NCI-H1092 treated with DMSO at 0.1 percent for 48 hours (cell line): Measurements from ENCODE around the gene NUCB2.

ENCODE experiments used
- DNase-seq: peaks from one replicate; lab custom pipeline; 2025; lab: John Stamatoyannopoulos, UW

The NUCB2 gene

DNA sequence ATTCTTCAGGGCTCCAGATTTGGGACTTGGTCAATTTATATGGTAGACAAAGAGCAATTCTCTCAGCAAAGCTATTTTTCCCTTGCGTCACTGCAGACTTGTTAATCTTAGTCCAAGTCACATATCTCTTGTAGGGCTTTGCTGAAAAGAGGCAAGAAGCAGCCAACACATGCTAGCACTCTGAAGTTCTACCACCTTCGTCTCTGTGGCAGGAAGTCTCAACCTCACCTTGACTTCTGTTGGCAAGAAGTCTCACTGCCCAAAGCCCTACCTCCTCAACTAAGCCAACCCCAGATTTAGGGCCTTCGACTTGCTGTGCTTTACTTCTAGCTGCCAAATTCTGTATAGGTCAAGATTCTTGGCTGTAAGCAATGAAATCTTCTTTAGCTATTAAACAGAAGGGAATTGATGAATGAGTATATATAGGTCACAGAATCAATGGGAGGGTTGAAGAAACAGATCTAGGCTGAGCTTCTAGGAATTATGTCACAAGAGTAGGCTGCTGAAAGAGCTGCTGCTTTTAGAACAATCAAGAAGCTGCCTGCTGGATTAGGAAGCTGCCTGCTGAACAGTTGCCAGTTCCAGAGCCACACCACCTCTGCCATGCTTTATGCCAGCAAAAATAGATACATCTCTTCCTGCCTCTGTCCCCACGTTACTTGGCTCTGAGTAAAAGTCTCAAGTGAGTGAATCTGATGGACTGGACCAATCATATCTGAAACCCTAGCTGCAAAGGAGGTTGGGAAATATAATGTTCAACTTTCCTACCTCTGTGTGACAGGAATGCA, 57.5 kb downstream of the NUCB2 start:
- no peak for DNase-seq

GRCh38 chr11:17343257-17343656, 66.7 kb downstream of the NUCB2 start:
- no peak for DNase-seq

DNA sequence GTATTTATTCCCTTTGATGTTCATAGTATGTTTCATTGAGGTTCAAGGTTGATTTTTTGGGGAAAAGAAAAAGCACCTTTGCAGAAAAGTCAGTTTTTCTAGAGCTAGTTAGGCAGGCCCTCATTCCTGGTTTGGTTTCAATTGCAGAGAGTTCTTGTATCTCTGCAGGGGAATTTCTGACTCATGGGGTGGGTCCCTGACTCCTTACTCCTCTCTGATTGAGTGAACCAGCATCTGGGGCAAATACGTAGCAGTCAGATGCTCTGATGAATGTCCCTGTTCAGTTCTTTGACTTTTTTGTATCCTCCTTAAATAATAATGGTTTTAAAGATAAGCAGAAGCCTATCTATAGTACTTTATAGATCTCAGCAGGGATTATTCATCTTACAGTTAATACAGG, 67.4 kb downstream of the NUCB2 start:
- no peak for DNase-seq

DNA sequence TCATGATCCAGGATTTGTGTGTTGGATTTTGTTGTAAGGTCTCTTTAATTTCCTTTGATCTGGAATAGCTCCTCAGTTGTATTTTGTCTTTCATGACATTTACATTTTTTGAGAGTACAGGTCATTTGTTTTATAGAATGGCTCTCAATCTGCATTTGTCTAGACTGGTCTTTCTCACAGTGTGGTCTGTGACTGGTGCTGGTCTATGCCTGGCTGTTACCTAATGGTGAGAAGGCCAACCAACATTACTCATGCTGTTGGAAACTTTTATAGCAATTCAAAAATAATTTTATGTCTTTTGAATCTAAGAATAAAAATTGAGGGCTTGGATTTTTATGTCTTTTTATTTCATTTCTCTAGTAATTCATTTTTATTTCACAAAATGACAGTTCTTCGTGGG, 71.1 kb downstream of the NUCB2 start:
- DNase-seq, result no peak

- no peak for DNase-seq
Measured at GRCh38 chr11:17350455-17351171, 74.1 kb downstream of the NUCB2 start.

DNA sequence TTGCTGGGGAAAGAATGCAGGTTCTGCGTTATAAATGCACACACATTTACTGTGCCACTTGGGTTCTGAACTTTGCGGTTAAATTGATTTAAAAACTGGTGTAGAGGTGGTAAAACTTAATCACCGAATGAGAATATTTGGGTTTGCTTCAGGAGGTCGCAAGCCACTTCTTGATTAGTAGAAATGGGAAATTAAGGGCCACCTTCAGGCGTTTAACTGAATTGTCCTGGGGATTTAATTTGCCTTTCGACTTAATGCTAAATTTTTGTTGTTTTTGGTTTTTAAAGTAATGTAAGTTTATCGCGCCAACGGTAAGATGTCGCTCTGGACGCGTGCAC, 74.6 kb downstream of the NUCB2 start:
- no peak for DNase-seq

GRCh38 chr11:17351510-17352176, 75.1 kb downstream of the NUCB2 start, which contains the start of gene NCR3LG1:
TSS of gene NCR3LG1 (plus strand) at chr11:17351800. CDS start at chr11:17351970, 170 bp downstream.
- peak; percentile 67 for DNase-seq

DNA sequence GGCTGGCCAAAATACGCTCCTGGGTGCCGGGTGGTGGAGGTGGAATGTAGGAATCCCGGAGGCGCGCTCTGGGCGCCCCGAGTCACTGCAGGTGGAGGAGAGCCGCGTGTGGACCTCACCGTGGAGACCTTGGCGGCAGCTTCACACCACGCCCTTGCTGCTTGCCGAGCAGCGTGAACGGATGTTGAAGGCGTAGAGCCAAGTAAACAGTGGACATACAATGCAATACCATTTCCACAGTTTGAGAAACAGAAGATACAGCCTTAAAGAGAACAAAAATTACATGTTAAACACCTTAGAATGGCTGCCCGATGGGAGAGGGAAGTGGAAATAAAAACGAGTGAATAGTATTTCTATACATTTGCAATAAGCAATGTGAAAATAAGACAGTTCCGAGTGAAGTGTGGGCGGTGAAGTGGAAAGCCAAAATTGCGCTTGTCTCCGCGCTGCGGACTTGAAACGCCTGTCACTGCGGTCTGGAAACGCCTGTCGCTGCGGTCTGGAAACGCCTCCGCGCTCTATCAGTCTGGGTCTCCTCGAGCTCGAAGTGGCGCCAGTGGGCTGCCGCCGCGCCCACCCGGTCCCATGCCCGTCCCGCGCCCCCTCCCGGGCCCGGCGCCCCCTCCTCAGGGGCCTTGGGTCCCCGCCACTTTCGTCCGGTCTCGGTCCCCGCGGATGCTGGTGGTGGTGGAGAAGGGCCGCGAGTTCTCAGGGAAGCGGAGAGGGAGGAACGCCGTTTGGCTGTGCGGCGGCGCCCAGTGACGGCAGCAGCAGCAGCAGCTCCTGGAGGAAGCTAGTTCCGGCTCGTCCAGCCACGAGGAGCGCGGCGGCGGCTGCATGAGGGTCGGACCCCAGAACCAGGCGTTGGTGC, 76.6 kb downstream of the NUCB2 start:
- DNase-seq, result peak; percentile 87

DNA sequence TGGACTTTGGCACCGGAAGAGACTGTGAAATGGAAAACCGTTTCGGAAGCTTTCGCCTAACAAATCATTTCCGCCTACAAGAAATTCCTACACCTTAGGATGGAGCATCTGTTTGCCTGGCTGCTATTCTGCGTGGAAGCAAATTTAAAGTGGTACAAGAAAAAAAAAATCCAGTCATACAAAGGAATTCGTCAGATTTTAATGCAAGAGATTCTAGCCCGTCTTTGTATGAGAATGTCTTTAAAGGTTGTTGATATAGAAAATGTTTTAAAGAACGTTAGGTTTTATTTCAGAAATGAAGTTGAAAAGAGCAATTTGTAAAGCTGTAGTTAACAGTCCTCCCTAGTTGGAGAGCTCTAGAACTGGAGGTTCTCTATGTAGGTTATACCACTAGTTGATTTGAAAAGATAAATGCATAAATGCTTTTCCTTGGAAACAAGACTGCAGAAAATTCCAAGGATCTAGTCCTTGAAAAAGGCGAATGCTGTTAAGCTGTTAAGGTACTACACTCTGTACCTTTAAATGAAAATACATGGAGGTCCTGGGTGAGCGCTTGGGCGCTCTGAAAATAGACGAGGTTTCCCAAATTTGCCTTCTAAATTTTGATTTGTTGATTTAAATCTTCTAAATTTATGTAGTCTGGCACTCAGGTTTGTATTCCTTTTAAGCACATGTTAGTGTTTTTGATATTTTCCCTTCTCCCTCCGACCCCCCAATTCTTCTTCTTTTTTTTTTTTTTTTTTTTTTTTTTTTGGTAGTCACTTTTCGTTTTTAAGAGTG, 77.5 kb downstream of the NUCB2 start:
- peak; percentile 71 for DNase-seq

DNA sequence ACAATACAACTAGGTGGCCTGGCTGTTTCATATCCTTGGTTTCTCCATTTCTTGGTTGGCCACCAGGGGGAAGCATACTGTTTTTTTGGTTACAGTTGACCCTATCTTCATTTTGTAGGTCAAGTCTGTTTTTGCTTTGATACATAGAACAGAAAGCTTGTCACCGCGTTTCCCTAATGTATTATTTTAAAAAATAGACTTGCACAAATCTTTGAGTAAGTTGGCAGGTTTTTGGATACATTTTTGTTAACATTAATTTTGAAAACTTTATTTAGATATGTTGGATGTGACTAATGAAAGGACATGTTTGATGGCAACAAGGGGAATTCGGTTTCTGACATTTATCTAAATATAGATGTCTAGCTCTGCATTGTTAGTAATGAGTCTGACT, 78.1 kb downstream of the NUCB2 start:
- peak; percentile 68 for DNase-seq

DNA sequence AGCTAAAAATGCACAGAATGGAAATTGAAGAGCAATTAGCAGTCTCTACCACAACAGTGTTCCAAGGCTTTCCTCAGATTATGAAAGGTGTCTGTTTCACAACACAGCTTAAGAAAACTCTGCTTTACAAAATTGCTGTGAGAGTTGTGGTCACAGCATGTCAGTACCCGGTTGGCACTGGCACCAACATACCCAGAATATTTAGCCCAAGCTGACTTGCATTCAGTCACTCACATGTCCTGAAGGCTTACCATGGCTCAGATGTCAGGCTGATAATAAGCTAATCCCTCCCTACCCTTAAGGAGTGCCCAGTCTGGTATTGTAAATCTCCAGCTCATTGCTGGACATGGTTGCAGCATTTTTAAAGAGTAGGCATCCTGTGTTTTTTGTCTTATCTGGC, 90.0 kb downstream of the NUCB2 start:
- DNase-seq, result no peak

DNA sequence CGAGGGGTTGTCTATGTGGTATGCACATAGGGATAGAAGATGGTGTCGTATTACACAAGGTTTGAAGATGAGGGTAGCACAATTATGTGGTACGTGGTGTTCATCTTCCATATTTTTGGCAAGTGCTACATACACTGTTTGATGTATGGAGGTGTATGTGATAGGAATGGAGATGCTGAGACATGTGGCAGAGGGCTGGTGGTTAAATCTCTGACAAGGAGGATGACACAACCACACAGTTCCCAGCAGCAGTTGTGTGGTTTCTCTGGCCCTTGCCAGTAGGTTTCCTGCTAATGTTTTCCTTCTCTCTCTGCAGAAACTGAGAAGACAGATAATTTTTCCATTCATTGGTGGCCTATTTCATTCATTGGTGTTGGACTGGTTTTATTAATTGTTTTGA, 92.0 kb downstream of the NUCB2 start:
- DNase-seq, result no peak

DNA sequence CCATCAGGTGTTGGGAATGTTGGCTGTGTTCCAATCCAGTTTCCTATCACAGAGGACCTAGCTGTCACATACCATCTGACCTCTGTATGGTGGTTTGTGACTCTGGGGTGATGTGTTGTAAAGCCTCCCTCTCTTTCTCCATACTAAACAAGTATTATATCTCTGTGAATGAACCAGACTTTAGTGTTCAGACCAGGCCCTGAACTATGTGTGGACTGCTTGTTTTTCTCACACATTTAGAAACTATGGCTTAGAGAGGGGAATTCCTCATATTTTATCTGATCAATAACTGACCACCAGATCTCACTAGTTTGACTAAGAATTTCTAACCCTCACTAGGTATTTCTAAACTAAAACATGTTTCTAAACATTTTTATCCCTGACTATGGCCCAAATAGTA, 92.6 kb downstream of the NUCB2 start:
- DNase-seq, result no peak

- DNase-seq, result no peak
Measured at GRCh38 chr11:17369684-17370243, 93.2 kb downstream of the NUCB2 start.

- DNase-seq, result no peak
Measured at GRCh38 chr11:17371614-17372013, 95.1 kb downstream of the NUCB2 start.

GRCh38 chr11:17375547-17375946, 99.0 kb downstream of the NUCB2 start:
- DNase-seq, result no peak

DNA sequence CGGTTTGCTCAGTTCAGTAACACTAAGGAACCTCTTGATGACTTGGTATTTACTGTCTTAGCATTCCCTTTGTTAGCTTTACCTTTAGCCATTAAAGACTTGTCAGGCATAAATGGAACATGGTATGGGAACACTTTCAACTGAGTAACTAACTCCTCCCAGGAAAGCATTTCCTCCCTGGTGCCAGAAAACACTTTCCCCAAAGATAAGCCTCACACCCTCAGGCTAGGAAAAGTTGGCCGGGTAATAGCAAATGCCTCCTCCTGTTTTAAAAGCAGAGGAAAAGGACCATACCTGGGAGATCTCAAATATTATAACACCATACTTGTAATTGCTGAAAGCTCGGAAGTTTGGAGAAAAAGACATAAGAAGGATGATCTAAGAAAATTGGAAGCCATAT, 100.0 kb downstream of the NUCB2 start:
- DNase-seq, result no peak

GRCh38 chr11:17378655-17379054, 102.1 kb downstream of the NUCB2 start:
- DNase-seq, result no peak

- no peak for DNase-seq
Measured at GRCh38 chr11:17379383-17380180, 103.0 kb downstream of the NUCB2 start.

- DNase-seq, result no peak
Measured at GRCh38 chr11:17381156-17381555, 104.6 kb downstream of the NUCB2 start.
